ENCODE data around the gene CMTM8.

DNA sequence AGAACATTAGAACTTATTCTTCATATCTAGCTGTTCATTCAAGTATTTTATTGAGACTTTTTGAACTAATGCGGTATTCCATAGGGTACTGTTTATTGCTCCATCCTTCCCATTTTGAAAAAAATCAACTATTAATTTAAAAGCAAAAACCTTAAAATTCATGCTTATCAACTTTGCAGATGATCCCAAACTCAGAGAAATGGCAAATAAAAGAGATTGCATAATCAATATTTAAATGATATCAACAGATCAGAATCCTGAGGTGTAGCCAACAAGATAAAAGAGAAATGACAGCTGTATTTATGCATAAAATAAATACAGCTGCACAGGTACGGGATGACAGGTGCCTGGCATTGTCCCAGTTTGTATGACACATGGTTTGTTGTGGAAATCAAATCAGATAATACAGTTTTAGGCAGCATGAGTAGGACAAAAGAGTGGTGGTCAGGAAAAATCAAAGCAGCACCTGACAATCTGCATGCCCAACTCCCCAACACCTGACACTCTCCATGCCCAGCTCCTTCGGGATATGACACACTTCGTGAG is 42.4 kb upstream of the CMTM8 start:
- TF ChIP-seq POLR2AphosphoS5 (IDR thresholded peaks at IDR 0.05; ENCODE audit: insufficient read depth in 1 of 2, low read depth in 1 of 2) (no peak), POLR2A (IDR thresholded peaks at IDR 0.05) (no peak)
- TF ChIP-seq, protein P1, sequence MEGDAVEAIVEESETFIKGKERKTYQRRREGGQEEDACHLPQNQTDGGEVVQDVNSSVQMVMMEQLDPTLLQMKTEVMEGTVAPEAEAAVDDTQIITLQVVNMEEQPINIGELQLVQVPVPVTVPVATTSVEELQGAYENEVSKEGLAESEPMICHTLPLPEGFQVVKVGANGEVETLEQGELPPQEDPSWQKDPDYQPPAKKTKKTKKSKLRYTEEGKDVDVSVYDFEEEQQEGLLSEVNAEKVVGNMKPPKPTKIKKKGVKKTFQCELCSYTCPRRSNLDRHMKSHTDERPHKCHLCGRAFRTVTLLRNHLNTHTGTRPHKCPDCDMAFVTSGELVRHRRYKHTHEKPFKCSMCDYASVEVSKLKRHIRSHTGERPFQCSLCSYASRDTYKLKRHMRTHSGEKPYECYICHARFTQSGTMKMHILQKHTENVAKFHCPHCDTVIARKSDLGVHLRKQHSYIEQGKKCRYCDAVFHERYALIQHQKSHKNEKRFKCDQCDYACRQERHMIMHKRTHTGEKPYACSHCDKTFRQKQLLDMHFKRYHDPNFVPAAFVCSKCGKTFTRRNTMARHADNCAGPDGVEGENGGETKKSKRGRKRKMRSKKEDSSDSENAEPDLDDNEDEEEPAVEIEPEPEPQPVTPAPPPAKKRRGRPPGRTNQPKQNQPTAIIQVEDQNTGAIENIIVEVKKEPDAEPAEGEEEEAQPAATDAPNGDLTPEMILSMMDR (IDR thresholded peaks at IDR 0.05), result no peak
